Measurements from ENCODE around the gene LTA. TPM values are rescaled to one million over a fixed set of nuclear protein-coding genes. Genes with fewer than 3 reads are reported as not detected.

Gene LTA
- total and polyA plus RNA-seq, 2 experiments from 2014 or later = not detected

DNA sequence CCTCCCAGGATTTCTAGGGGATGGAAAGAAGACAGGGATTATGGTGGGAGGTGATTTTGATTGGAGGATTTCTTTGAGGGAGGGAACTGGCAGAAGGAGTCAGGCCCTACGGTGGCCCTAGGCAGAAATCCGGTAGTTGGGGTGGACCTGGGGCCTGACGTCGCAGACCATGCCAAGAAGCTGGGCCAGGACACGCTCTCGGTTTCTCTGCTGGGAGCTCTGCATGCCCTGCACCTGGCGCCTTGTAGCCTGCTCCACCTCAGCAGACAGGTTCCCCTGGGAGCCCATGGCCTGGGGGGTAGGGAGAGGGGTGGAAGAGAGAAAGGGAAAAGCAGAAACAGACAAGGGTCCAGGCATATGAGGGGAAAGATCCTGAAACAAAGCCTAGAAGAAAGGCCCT is 26.8 kb upstream of the LTA start:
- Histone ChIP-seq H3F3A (ENCODE audit: insufficient read depth) (peaks cover 4% of the 10 kb centered on the region; the same call in 1 of the 2 replicates), H3K4me2 (ENCODE audit: unreplicated experiment) (no peak overlapping the region), H3K79me2 (ENCODE audit: insufficient read depth) (peaks cover 59% of the 10 kb centered on the region)

GRCh38 chr6:31546339-31546957 is 25.6 kb upstream of the LTA start, which contains the start of gene ATP6V1G2:
TSS of gene ATP6V1G2 (minus strand) at chr6:31546608. CDS start at chr6:31546559, 49 bp downstream.
- Histone ChIP-seq H3K36me3 (ENCODE audit: low read depth) (peaks cover 6% of the 10 kb centered on the region; the same call in 1 of the 2 replicates), H2AFZ (peak within 1 kb of the TSS; percentile 88), H3K79me2 (ENCODE audit: insufficient read depth) (peaks cover 57% of the 10 kb centered on the region), H3F3A (ENCODE audit: insufficient read depth) (peaks cover 4% of the 10 kb centered on the region; the same call in 1 of the 2 replicates), H3K4me3 (peak within 1 kb of the TSS; percentile 88), H3K27me3 (replicated peaks; ENCODE audit: insufficient read depth) (no peaks in the 10 kb centered on the region), H3K9ac (peak within 1 kb of the TSS; percentile 95), H3K9me2 (ENCODE audit: insufficient read depth) (no peaks in the 10 kb centered on the region), H4K20me1 (ENCODE audit: insufficient read depth) (no peaks in the 10 kb centered on the region), H3K27ac (peak within 1 kb of the TSS; percentile 75), H3K9me3 (ENCODE audit: low read depth) (no peaks in the 10 kb centered on the region), H3K4me1 (ENCODE audit: insufficient read depth) (peaks cover 10% of the 10 kb centered on the region; the same call in 1 of the 2 replicates), H3K4me2 (ENCODE audit: unreplicated experiment) (peak within 1 kb of the TSS; percentile 91)
- 5% methylated on average over 11 of the region's 11 CpGs for WGBS, 2 experiments (ENCODE audit: low coverage in 1 of 2, low lambda C conversion rate in 2 of 2, missing lambda C conversion rate in 2 of 2)
- peak; percentile 92 for DNase-seq
- no peak for TF ChIP-seq EZH2 (IDR thresholded peaks at IDR 0.05; ENCODE audit: insufficient read depth, poor library complexity, severe bottlenecking)
- TF ChIP-seq EZH2phosphoT487 (IDR thresholded peaks at IDR 0.05; ENCODE audit: insufficient read depth, low read depth) = no peak
- in situ Hi-C loops (cut with MboI) = no loop called here

More for the DNA sequence above, 26.8 kb upstream of the LTA start:
- DNase-seq = no peak
- H2AFZ ChIP-seq = no peak overlapping the region
- no peak overlapping the region for H3K4me3 ChIP-seq
- WGBS, 2 experiments (ENCODE audit: low coverage in 1 of 2, low lambda C conversion rate in 2 of 2, missing lambda C conversion rate in 2 of 2) = 38 to 40% methylated on average over 7 of the region's 7 CpGs
- no peaks in the 10 kb centered on the region for H3K27me3 ChIP-seq (replicated peaks; ENCODE audit: insufficient read depth)
- H3K9me3 ChIP-seq (ENCODE audit: low read depth) = no peaks in the 10 kb centered on the region
- H3K27ac ChIP-seq = no peak overlapping the region
- in situ Hi-C loops (cut with MboI) = no loop called here
- H3K36me3 ChIP-seq (ENCODE audit: low read depth) = peaks cover 7% of the 10 kb centered on the region; the same call in 1 of the 2 replicates
- H3K4me1 ChIP-seq (ENCODE audit: insufficient read depth) = peaks cover 10% of the 10 kb centered on the region; the same call in 1 of the 2 replicates
- TF ChIP-seq EZH2phosphoT487 (IDR thresholded peaks at IDR 0.05; ENCODE audit: insufficient read depth, low read depth) (no peak), EZH2 (IDR thresholded peaks at IDR 0.05; ENCODE audit: insufficient read depth, poor library complexity, severe bottlenecking) (no peak)
- no peaks in the 10 kb centered on the region for H3K9me2 ChIP-seq (ENCODE audit: insufficient read depth)
- no peak overlapping the region for H3K9ac ChIP-seq
- H4K20me1 ChIP-seq (ENCODE audit: insufficient read depth) = peaks cover 6% of the 10 kb centered on the region; the same call in 1 of the 2 replicates

DNA sequence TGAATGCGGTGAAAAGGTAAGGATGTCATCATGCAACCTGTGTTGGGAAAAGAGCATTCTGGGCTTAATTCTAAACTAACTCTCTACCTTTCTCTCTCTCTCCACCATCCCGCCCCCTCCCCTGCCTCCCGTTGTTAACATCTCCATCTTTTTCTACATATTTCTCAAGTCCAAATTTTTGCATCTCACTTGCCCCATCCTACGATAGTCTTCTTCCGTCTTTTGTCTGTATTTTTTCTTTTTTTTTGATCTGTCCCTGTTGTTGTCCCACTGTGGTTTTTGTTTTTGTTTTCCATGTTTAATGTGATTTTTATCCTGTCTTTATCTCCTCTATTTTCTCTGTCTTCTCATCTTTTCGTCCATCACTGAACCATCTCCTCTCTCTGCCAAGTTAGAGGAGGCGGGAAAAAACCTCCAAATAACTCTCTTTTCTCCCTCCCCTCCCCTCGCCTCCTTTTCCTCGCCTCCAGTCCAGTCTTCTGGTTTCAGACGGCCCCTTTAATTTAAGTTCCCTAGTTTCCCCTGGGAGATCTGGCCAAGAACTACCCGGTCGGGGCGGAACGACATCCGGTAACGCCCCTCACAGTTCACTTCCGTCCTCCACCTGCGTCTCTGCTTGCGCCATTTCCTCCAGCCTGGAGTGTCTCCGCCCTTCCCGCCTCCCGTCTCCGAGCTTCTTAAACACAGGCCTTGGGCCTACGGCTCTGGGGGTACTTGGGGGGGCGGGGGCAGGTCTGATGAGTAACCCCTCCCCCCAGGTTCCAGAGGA is 24.9 kb upstream of the LTA start, which contains the start of gene NFKBIL1:
NFKBIL1 (plus strand) TSS at position 651 of the 769 bp plus-strand sequence; CDS start at position 738, 87 bp downstream.
- Histone ChIP-seq H3K4me1 (ENCODE audit: insufficient read depth) (peaks cover 10% of the 10 kb centered on the region; the same call in 1 of the 2 replicates), H3K27ac (peak within 1 kb of the TSS; percentile 75), H3K36me3 (ENCODE audit: low read depth) (peaks cover 6% of the 10 kb centered on the region; the same call in 1 of the 2 replicates), H3K9me2 (ENCODE audit: insufficient read depth) (no peaks in the 10 kb centered on the region), H3K9me3 (ENCODE audit: low read depth) (no peaks in the 10 kb centered on the region), H4K20me1 (ENCODE audit: insufficient read depth) (no peaks in the 10 kb centered on the region), H3K79me2 (ENCODE audit: insufficient read depth) (peaks cover 58% of the 10 kb centered on the region), H3K27me3 (replicated peaks; ENCODE audit: insufficient read depth) (no peaks in the 10 kb centered on the region), H3F3A (ENCODE audit: insufficient read depth) (peaks cover 4% of the 10 kb centered on the region; the same call in 1 of the 2 replicates), H3K9ac (peak within 1 kb of the TSS; percentile 95), H2AFZ (peak within 1 kb of the TSS; percentile 88), H3K4me3 (peak within 1 kb of the TSS; percentile 88), H3K4me2 (ENCODE audit: unreplicated experiment) (peak within 1 kb of the TSS; percentile 91)
- in situ Hi-C loops (cut with MboI) = no loop called here
- 1 to 2% methylated on average over 25 of the region's 25 CpGs for WGBS, 2 experiments (ENCODE audit: low coverage in 1 of 2, low lambda C conversion rate in 2 of 2, missing lambda C conversion rate in 2 of 2)
- DNase-seq = peak; percentile 99
- TF ChIP-seq EZH2 (IDR thresholded peaks at IDR 0.05; ENCODE audit: insufficient read depth, poor library complexity, severe bottlenecking) = no peak
- TF ChIP-seq EZH2phosphoT487 (IDR thresholded peaks at IDR 0.05; ENCODE audit: insufficient read depth, low read depth) = no peak

All from GM23248 (cell line).